Left lung (tissue), 10 donors: Measurements from ENCODE around the gene SAMD4B. TPM values are rescaled to one million over a fixed set of nuclear protein-coding genes. Genes with fewer than 3 reads are reported as not detected.

Source experiments
- ATAC-seq: fragments of 200-7000 bp; cut with Tn5 transposase; one replicate; pipeline ENCODE4 v1.9.1; 2020; ENCODE audit warnings: moderate library complexity
- DNase-seq, 4 donors: peaks; one replicate each; pipeline ENCODE4 v3.0.0-alpha.2; 2013 to 2020
- H3K27ac ChIP-seq, 2 donors: fragments of 200-600 bp; sonication (generic) in 1 of 2; one replicate each; pipeline versions ENCODE4 v1.5.0 to v1.8.0; 2020 to 2021
- H3K27me3 ChIP-seq, 2 donors: fragments of 200-600 bp; sonication (generic) in 1 of 2; one replicate each; pipeline versions ENCODE4 v1.5.0 to v1.8.0; 2020 to 2021
- H3K36me3 ChIP-seq, 2 donors: fragments of 200-600 bp; sonication (generic) in 1 of 2; one replicate each; pipeline versions ENCODE4 v1.5.0 to v1.8.0; 2020 to 2021
- H3K4me1 ChIP-seq, 2 donors: fragments of 200-600 bp; one replicate each; pipeline ENCODE4 v1.8.0; 2021
- H3K4me3 ChIP-seq, 2 donors: fragments of 200-600 bp; sonication (generic) in 1 of 2; one replicate each; pipeline versions ENCODE4 v1.5.0 to v1.8.0; 2020 to 2021; ENCODE audit warnings: mild to moderate bottlenecking in 1 of 2
- H3K9me3 ChIP-seq, 2 donors: fragments of 200-600 bp; sonication (generic) in 1 of 2; one replicate each; pipeline versions ENCODE4 v1.5.0 to v1.8.0; 2020 to 2021
- CTCF ChIP-seq, 2 donors: fragments of 200-600 bp; sonication (generic) in 1 of 2; IDR thresholded peaks; one replicate each; pipeline versions ENCODE4 v1.5.0 to v1.8.0; 2021; ENCODE audit warnings: antibody characterized with exemption in 2 of 2
- intact Hi-C, 2 donors: fragments of 100-400 bp; cut with DNase I; formaldehyde crosslinking; loops; one replicate each; pipeline versions ENCODE4 v1.11.2 to v1.14.2; 2022
- polyA plus RNA-seq, 6 donors: library from polyadenylated mRNA; unstranded; fragments of 120-200 nt; gene quantifications; one replicate each; pipeline ENCODE4 v1.2.1, GENCODE V29; 2013; ENCODE audit not compliant: insufficient read length in 6 of 6
- total RNA-seq, 2 donors: library from RNA; stranded (reverse); fragmentation: NEBNext Ultra II Directional; extraction: Animal tissue kit (Norgen Biotek cat#: 25700); gene quantifications; one replicate each; pipeline ENCODE4 v1.2.1, GENCODE V29; 2021
- donor health status: DM: no; HTN: yes; CAD: no.
- donor health status: DM: no; HTN: no; CAD: no.

SAMD4B gene
- total and polyA plus RNA-seq, 8 donors, result 74.1 to 127 (median 107) TPM

- Histone ChIP-seq H3K4me1 (peaks cover 11 to 58% of the 10 kb centered on the region in 2 donors), H3K4me3 (peak overlapping the region in 1 of 2 donors; percentile 100), H3K27me3 (peaks cover 0 to 12% of the 10 kb centered on the region in 2 donors), H3K27ac (peak overlapping the region; percentile 98 to 100), H3K36me3 (peaks cover 9 to 21% of the 10 kb centered on the region in 2 donors), H3K9me3 (no peaks in the 10 kb centered on the region)
- no peak for TF ChIP-seq CTCF (IDR thresholded peaks at IDR 0.05)
- intact Hi-C loops, result no loop called here
- DNase-seq, result peak in 2 of 4 donors; percentile 38 to 55
- no peak for ATAC-seq
Measured at GRCh38 chr19:39411081-39411831, 69.0 kb downstream of the SAMD4B start.

DNA sequence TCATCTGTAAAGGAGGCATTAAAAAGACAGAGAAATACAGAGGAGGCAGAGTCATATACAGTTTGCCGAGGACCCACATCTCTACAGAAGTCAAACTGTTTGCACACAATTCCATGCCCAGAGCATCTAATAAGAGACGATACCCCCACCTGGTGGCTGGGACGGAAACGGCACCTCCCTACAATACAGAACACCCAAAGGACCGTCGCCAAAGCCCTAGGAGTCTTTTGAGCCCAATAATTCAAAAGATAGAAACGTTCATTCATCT, 69.5 kb downstream of the SAMD4B start:
- peak; percentile 88 to 94 for TF ChIP-seq CTCF (IDR thresholded peaks at IDR 0.05)
- peaks cover 11 to 62% of the 10 kb centered on the region in 2 donors for H3K4me1 ChIP-seq
- H3K36me3 ChIP-seq, result peaks cover 9 to 22% of the 10 kb centered on the region in 2 donors
- intact Hi-C loops, result no loop called here
- peak overlapping the region in 1 of 2 donors; percentile 100 for H3K4me3 ChIP-seq
- H3K27me3 ChIP-seq, result peaks cover 0 to 12% of the 10 kb centered on the region in 2 donors
- peak; percentile 46 for ATAC-seq
- H3K27ac ChIP-seq, result peak overlapping the region; percentile 98 to 100
- peak; percentile 85 to 92 (median 90) for DNase-seq
- no peaks in the 10 kb centered on the region for H3K9me3 ChIP-seq

DNA sequence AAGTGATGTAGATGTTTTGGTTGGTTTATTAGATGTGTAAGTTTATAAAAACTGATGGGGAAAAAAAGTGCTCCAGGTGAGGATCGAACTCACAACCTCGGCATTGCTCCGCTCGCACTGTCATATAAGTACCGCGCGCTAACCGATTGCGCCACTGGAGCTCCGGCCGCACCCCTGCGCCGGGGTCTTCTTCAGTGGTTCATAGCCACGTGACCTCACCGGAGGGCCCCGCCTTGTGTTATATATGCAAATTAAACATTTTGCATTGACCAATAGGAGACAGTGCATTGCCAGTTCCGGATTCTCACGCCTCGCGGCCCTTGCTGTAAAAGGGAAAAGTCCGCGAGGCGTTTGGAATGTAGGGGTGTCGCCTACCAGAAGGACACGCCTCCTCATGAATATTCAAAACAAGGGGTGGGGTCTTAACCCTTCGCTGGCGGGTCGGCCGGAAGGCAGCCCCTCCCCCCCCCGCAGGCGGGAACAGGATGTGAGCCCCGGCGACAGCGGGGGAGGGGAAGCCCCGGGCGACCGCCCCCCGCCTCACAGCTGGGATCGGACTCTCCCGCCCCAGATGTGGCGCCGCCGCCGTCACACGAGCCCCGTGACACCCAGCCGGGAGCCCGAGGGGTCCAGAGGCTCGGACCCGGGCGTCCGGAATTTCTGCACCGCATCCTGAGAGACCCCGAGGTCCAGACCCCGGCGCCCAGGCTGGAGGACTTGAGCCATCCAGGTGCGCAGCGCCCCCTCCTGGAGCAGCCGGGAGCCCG, 70.1 kb downstream of the SAMD4B start, which contains the start of gene PLEKHG2:
PLEKHG2 (plus strand) TSS at position 570 of the 767 bp plus-strand sequence. CDS start 1,418 bp downstream, outside the sequence.
- ATAC-seq, result peak; percentile 58
- intact Hi-C loops, result no loop called here
- peak within 1 kb of the TSS; percentile 90 to 100 for H3K4me3 ChIP-seq
- no peaks in the 10 kb centered on the region for H3K9me3 ChIP-seq
- H3K27ac ChIP-seq, result peak within 1 kb of the TSS; percentile 98 to 100
- DNase-seq, result peak; percentile 95 to 100 (median 98)
- peaks cover 11 to 65% of the 10 kb centered on the region in 2 donors for H3K4me1 ChIP-seq
- H3K36me3 ChIP-seq, result peaks cover 9 to 24% of the 10 kb centered on the region in 2 donors
- peak in 1 of 2 donors; percentile 82 for TF ChIP-seq CTCF (IDR thresholded peaks at IDR 0.05)
- peaks cover 0 to 12% of the 10 kb centered on the region in 2 donors for H3K27me3 ChIP-seq

DNA sequence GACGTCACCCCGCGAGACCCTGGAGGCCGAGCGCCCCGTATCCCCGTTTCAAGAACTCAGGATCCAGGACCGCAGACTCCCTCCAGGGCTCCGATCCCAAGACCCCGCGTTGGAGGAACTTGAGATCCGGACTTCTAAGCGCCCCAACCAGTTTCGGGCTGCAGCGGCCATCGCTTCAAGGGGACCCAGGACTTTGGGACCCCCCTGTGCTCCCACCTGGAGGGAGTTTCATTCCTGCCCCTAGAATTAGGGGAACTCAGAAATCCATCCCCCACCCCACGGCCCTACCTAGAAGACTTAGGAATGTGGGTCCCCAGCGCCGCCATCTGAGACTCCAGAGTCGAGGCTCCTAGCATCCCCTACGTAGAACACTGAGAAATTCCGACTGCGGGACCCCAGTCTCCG, 70.6 kb downstream of the SAMD4B start:
- Histone ChIP-seq H3K27ac (peak overlapping the region; percentile 98 to 100), H3K36me3 (peaks cover 6 to 24% of the 10 kb centered on the region in 2 donors), H3K4me3 (peak overlapping the region; percentile 90 to 100), H3K4me1 (peaks cover 11 to 65% of the 10 kb centered on the region in 2 donors), H3K9me3 (no peaks in the 10 kb centered on the region), H3K27me3 (peaks cover 0 to 12% of the 10 kb centered on the region in 2 donors)
- peak; percentile 7 to 84 for TF ChIP-seq CTCF (IDR thresholded peaks at IDR 0.05)
- ATAC-seq (no peak), DNase-seq (no peak)
- intact Hi-C loops, result no loop called here
